ENCODE data around the gene GALNT10.
A peak's percentile ranks its signal among the peaks of the same experiment; 100 is the strongest.

GALNT10 gene

DNA sequence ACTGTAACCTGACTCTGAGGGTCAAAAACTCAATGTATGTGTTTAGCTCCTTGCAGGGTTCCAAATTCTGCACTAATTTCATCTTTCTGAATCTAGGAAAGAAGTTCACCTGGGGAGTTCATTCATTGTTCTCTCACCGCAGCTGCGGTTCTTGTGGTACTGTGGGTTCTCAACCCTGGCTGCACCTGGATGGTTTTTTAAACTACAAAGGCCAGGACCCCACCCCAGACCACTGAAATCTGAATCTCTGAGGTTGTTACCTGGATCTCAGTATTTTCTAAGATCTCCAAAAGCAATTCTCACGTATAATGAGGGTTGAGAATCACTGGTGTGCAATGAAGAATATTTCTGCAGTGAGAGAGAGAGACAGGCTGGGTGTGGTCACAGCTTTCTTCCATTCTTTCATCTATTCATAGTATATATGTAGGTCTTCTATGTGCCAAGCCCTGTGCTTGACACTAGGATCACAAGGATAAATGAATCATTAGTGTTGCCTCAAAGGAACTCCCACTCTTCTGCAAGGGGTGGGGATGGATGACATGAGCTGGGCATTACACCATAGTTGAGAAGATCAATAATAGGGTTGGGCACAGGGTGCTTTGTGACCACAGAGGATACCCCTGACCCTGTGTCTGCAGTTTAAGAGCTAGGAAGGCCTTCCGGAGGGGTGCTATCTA lies 109.8 kb downstream of the GALNT10 start:
- DNase-seq, result no peak

- no peak for DNase-seq
Observed at GRCh38 chr5:154301726-154302125, 111.2 kb downstream of the GALNT10 start.

DNA sequence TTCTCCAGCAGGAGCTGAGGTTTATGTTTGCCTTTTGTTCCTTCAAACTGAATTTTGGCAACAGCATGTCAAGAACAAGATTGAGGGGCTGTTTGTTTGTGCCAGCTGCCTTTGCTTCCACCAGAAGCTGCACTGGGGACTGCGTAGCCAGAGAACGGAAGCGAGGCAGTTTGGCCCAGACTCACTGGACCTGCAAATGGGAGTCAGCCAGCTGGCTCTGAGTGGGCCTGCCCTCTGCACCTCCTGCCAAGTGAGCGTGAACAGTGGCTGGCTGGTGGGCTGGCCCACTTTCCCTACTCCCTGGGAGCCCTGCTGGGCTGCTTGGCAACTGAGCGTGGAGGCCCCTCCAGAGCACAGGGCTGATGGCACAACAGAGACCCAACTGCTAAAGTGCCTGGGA lies 111.6 kb downstream of the GALNT10 start:
- no peak for DNase-seq

- DNase-seq, result no peak
Observed at GRCh38 chr5:154303133-154303532, 112.6 kb downstream of the GALNT10 start.

- DNase-seq, result no peak
Observed at GRCh38 chr5:154308443-154309370, 118.2 kb downstream of the GALNT10 start.

GRCh38 chr5:154309371-154309745 lies 118.8 kb downstream of the GALNT10 start:
- no peak for DNase-seq

DNA sequence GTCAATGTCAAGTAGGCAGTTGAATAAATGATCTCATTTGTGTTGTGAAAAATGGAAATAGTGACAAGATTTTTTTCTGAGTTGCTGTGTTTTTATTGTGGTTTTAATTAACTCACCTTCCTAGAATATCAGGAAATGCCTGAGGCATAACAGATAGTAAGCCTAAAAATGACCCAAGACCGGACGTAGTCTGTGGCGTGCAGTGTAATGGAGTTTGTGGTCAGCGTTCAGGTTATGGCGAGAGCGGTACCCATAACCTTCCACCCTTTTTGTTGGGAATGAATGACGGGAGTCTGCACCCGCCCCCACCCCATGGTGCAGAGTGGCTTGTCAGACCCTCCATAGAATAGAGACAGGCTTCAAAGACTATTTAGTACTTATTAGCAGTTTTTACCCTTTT lies 119.3 kb downstream of the GALNT10 start:
- DNase-seq, result peak in 1 of 5 donors; percentile 33

DNA sequence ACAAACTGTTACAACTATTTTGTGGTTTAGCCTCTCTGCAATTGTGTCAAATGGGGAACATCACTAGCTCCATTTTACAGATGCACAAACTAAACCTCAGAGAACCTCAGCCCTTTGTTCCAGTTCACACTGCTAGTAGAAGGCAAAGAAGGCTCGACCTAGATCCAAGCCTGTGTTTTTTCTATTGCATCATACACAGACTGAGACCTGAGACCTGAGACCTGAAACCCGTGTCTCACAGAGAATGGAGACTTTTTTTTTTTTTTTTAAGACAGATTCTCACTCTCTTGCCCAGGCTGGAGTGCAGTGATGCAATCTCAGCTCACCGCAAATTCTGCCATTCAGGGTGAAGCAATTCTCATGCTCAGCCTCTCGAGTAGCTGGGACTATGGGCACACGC lies 120.8 kb downstream of the GALNT10 start:
- peak in 1 of 5 donors; percentile 80 for DNase-seq

DNA sequence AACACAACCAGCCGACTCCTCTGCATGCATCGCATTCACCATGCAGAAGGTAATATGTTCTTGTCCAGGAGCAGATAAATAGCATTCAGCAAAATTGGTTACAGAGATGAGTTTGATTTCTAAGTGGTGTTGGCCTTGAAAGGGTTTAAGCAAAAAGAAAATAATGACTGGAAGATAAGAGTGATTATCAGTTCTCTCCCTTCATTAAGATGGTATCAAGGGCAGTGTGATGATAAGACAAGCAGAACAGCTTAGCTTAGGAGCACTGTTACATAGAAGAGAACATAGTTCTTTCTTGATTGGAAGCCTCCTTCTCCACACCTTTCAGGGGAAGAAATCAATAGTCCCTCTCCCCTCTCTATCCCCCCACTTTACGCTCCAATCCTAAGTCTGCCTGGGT lies 121.5 kb downstream of the GALNT10 start:
- DNase-seq, result no peak

DNA sequence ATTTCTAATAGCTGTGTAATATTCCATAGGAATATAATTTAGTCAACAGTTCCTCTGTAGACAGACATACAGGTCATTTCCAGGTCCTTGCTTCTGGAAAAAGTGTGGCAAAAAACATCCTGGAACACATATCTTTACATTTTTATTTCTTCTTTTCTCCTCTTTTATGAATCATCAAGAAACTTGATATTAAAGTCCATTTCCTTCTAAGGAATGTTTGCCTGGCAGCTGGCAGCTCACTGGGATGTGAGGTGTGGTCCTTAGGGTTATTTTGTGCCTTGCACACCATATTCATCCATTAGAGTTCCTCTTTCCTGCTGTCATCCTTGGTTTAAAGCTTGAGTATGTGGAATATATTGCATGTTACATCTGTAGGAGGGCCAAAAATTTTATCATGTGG lies 122.0 kb downstream of the GALNT10 start:
- DNase-seq, result no peak

DNA sequence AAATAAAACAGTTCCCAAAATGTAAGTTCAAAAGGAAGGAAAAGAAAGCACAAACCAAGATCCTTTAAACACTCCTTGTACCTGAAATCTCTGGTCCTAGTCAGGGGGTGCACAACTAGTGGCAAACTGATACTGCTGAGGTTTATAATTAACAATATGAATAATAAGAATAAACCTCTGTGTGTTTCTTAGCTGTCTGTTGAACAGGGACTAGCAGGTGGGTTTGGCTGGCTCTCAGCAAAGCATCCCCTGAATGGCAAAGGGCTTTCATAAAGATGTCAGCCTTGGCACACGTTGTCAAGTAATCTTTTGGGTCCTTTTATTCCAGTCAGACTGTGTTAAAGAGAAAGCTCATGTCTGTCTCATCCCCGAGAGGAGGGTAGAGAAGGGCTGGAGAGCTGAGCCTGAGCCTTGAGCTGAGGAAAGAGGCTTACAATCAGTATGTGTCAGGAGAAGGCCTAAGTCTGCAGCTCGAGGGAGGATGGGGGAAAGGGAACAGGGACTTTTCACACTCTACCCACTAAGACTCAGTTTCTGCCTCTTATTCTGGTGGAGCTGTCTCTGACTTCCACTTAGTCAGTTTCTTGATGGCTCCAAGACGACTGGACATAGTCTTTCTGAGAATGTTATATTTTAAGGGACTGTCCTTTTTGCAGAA lies 123.0 kb downstream of the GALNT10 start:
- no peak for DNase-seq

DNA sequence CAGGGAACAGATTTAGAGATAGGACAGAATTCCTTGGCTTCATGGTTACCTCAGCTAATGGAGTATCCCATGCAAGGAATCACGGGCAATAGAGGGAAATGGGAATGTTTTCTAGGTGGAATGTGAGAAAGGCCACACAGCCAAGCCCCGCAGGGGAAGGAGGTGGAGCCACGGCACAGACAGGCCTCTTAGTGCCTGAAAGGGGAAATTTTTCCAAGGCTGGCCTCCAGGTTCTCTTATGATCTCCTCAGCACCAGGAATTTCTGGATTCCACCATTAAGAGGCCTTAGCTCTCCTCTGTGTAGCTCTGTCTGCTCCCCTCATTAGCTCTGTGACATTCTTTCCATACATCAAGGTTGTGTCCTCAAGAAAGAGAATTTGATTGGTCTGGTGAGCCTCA lies 124.7 kb downstream of the GALNT10 start:
- DNase-seq, result no peak

- no peak for DNase-seq
Observed at GRCh38 chr5:154315756-154316155, 125.2 kb downstream of the GALNT10 start.

DNA sequence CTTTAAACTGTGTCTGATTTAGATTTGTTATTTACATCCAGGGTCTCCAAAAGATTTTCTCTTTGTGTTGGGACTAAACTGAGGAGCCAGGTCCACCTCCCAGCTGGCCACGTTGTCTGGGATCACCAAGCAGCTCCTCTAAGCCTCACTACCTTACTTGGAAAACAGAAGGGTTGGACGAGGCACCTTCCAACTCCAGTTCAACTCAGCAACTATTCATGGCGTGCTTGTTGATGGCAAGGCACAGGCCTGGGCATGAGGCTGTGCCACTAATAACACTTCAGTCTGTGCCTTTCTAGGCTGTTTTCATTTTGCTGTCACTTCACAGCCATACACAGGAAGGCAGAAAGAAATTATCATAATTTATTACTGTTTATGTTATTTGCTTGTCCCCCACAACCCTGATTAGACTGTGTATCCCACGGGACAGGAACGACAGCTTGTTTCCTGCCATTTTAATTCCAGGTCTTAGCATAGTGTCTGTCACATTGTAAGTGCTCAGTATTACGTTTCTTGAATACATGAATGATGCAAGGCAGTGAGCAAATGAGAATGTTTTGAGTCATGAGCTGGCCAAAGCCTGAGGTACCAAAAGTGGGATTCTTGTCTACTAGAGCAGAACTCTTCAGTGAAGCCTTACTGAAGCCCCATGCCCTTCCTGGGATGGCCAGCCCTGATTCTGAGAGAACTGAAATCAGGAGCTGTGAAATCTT lies 125.8 kb downstream of the GALNT10 start:
- no peak for DNase-seq

GRCh38 chr5:154317916-154318315 lies 127.4 kb downstream of the GALNT10 start:
- no peak for DNase-seq

DNA sequence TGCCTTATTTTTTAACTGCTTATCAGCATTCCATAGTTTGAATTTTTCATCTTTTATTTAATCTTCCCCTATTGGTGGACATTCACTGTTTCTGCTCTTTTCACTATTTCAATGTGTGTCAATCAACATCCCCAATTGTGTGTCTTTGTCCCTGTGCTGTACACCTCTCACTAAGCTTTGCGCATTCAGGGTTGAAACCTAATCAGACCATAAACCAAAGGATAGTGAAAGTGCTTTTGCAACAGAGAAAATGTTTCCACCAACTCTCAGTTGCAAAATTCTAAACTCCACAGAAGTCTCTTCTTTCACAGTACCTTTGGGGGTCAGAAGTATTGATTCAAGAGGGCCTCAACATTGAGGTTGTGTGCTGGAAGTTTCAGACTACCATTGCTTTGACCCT lies 128.2 kb downstream of the GALNT10 start:
- DNase-seq, result no peak

DNA sequence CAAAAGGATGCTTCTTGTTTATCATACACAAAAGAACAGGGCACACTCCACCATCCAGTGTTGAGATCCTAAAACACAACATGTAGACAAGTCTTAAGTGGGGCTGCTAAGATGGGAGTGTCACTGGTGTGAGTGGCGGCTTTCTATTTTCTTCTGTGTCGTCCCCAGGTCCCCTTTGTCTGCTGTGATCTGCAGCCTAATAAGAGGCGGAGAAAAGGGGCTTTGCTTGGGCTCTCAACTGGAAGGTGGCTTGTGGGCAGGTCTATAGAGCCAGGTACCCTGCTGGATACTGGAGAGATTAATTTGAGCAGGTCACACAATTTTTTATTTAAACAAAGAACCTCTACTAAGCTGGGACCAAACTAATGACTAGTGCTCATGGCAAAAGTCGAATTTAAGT lies 129.2 kb downstream of the GALNT10 start:
- DNase-seq, result no peak

DNA sequence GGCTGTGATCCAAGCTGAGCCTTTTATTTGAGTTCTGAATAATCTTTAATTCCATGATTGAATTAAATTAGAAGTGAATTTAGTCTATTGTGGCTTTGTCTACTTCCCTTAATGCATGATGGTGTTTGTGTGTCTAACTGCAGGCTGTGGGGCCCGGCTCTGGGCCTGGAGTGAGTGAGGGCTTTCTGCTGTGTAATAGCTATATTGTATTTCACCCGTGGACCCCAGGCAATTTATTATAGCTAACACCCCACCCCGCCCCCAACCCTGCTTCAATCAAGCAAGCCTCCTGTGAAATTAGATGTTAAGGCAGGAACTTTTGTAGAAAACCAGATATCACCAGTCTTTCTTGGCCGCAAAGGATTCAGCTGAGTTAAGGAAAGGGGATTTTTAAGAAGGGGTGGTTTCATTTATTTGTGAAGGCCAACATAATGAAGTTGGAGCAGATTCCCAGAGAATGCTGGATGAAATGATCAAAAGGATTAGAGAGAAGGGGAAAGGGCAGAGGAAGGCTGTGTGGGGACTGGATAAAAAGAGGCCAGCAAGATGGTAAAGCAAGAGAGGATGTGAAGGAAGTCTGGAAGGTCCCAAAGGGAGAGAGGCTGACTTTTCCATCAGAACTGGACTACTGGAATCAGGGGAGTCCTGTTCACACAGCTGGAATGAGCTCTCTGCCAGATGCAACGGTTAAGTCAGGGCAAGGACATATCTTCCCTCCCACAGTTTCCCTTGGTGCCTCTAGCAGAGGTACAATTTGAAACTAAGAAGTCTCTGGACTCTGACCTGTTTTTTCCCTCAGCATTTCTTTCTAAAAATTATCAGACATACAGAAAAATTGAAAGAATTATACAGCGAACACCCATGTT lies 129.9 kb downstream of the GALNT10 start:
- no peak for DNase-seq

DNA sequence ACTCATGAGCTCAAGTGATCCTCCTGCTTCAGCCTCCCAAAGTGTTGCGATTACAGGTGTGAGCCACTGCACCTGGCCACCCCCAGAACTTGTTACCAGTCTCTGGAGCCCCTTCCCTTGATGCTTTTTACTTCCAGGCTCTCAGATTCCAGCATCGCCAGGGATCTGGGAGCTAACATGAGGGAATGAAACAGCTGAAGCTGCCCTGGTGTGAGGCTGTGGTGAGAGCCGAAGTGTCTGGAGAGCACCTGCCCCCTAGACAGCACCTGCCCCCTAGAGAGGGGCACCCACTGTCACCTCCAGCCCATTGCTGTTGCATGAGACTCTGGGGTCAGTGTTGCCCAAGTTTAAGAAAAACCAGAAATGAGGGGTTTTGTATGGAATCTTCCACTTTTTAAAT lies 131.0 kb downstream of the GALNT10 start:
- DNase-seq, result no peak

GRCh38 chr5:154324033-154324432 lies 133.5 kb downstream of the GALNT10 start:
- no peak for DNase-seq

- DNase-seq, result no peak
Observed at GRCh38 chr5:154325566-154325965, 135.0 kb downstream of the GALNT10 start.

DNA sequence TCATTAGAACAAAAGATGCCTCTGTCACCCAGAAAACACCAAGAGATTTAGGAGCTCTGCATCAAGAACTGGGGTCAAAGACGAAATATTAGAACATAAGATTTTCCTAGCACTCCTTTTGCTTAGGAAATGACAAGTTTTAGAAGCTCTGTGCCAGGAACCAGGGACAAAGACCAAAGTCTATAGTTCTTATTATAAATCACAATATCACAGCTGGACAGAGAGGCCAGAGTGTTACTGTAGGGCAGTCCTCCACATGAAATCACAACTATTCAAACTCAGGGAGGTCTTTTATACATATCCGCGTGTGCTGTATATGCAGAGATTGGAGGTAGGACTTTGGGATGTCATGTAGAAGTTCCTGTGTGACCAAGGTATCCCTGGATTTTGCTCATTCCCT lies 138.5 kb downstream of the GALNT10 start:
- DNase-seq, result no peak
